Measurements from ENCODE around the gene ZNF134.

The ZNF134 gene

GRCh38 chr19:57613941-57614743, at the start of gene ZNF134:
Gene ZNF134, plus strand, starts transcription at chr19:57614242. Its CDS starts 5,227 bp downstream, at chr19:57619469.
- FAIRE-seq, result no peak

GRCh38 chr19:57566396-57567265, 47.4 kb upstream of the ZNF134 start:
- no peak for FAIRE-seq

GRCh38 chr19:57570707-57571106, 43.3 kb upstream of the ZNF134 start:
- FAIRE-seq, result no peak

- FAIRE-seq, result no peak
These were observed 41.6 kb upstream of the ZNF134 start for GRCh38 chr19:57572415-57572947.

- FAIRE-seq, result no peak
These were observed 37.4 kb upstream of the ZNF134 start for GRCh38 chr19:57576661-57577060.

GRCh38 chr19:57578487-57579205, 35.4 kb upstream of the ZNF134 start, which contains the start of gene ZNF416:
Gene ZNF416, minus strand, starts transcription at chr19:57578911. Its CDS starts 207 bp downstream, at chr19:57578704.
- peak; percentile 79 for FAIRE-seq

- no peak for FAIRE-seq
These were observed 30.9 kb upstream of the ZNF134 start for GRCh38 chr19:57583104-57583520.

GRCh38 chr19:57583521-57584416, 30.3 kb upstream of the ZNF134 start, which contains the start of gene ZIK1:
Gene ZIK1, plus strand, starts transcription at chr19:57584145. Its CDS starts 212 bp downstream, at chr19:57584357.
- no peak for FAIRE-seq

GRCh38 chr19:57587529-57587928, 26.5 kb upstream of the ZNF134 start:
- no peak for FAIRE-seq

GRCh38 chr19:57599377-57599760, 14.7 kb upstream of the ZNF134 start:
- no peak for FAIRE-seq

GRCh38 chr19:57599761-57600383, 14.2 kb upstream of the ZNF134 start, which contains the start of gene ZNF530:
Gene ZNF530, plus strand, starts transcription at chr19:57599885. Its CDS starts 4,461 bp downstream, at chr19:57604346.
- FAIRE-seq, result no peak

- no peak for FAIRE-seq
These were observed 7.1 kb upstream of the ZNF134 start for GRCh38 chr19:57606931-57607330.

GRCh38 chr19:57611113-57611512, 2.9 kb upstream of the ZNF134 start:
- no peak for FAIRE-seq

GRCh38 chr19:57615346-57615745, 1.3 kb downstream of the ZNF134 start:
- FAIRE-seq, result no peak

- FAIRE-seq, result no peak
These were observed 6.8 kb downstream of the ZNF134 start for GRCh38 chr19:57620673-57621348.

- FAIRE-seq, result no peak
These were observed 9.0 kb downstream of the ZNF134 start for GRCh38 chr19:57623091-57623490.

- no peak for FAIRE-seq
These were observed 19.2 kb downstream of the ZNF134 start, which contains the start of gene ZNF211 for GRCh38 chr19:57632987-57633831. Gene ZNF211, plus strand, starts transcription at chr19:57633168. Its CDS starts 179 bp downstream, at chr19:57633347.

GRCh38 chr19:57633832-57634131, 19.7 kb downstream of the ZNF134 start:
- FAIRE-seq, result no peak

- FAIRE-seq, result no peak
These were observed 23.3 kb downstream of the ZNF134 start for GRCh38 chr19:57637379-57637778.
